ENCODE measurements around the gene SUPT6H.

SUPT6H gene

DNA sequence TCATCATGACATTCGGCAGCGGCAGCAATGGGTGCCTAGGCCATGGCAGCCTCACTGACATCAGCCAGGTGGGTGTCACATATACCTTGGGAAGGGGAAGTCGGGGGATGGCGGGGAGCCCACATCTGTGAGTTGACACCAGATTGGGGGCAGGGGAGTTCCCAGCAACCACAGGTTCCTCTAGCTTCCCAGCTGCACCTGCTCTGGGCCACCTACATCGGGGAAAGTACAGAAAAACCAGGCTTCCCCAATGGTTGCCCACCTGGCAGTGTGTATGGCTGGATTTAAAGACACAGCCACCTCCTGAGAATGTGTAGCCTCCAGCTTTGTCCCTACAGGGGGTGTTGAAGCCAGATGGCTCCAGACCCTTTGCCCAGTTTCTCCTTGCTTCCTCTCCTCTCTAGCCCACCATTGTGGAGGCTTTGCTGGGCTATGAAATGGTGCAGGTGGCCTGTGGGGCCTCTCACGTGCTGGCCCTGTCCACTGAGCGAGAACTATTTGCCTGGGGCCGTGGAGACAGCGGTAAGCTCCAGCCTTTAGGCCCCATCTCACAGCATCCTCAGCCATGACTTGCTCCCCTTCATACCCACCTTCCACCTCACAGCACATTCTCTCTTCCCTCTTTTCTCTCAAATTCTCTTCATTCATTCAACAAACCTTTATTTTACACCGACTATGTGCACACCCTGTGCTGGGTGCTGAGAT is 76.8 kb downstream of the SUPT6H start:
- no peak overlapping the region for H3K4me3 ChIP-seq (ENCODE audit: low read depth, low read length)
- TF ChIP-seq, protein P1, sequence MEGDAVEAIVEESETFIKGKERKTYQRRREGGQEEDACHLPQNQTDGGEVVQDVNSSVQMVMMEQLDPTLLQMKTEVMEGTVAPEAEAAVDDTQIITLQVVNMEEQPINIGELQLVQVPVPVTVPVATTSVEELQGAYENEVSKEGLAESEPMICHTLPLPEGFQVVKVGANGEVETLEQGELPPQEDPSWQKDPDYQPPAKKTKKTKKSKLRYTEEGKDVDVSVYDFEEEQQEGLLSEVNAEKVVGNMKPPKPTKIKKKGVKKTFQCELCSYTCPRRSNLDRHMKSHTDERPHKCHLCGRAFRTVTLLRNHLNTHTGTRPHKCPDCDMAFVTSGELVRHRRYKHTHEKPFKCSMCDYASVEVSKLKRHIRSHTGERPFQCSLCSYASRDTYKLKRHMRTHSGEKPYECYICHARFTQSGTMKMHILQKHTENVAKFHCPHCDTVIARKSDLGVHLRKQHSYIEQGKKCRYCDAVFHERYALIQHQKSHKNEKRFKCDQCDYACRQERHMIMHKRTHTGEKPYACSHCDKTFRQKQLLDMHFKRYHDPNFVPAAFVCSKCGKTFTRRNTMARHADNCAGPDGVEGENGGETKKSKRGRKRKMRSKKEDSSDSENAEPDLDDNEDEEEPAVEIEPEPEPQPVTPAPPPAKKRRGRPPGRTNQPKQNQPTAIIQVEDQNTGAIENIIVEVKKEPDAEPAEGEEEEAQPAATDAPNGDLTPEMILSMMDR (IDR thresholded peaks at IDR 0.05; ENCODE audit: control insufficient read depth, extremely low read depth, insufficient read depth) = no peak
- no peak for DNase-seq (ENCODE audit: low read depth)

DNA sequence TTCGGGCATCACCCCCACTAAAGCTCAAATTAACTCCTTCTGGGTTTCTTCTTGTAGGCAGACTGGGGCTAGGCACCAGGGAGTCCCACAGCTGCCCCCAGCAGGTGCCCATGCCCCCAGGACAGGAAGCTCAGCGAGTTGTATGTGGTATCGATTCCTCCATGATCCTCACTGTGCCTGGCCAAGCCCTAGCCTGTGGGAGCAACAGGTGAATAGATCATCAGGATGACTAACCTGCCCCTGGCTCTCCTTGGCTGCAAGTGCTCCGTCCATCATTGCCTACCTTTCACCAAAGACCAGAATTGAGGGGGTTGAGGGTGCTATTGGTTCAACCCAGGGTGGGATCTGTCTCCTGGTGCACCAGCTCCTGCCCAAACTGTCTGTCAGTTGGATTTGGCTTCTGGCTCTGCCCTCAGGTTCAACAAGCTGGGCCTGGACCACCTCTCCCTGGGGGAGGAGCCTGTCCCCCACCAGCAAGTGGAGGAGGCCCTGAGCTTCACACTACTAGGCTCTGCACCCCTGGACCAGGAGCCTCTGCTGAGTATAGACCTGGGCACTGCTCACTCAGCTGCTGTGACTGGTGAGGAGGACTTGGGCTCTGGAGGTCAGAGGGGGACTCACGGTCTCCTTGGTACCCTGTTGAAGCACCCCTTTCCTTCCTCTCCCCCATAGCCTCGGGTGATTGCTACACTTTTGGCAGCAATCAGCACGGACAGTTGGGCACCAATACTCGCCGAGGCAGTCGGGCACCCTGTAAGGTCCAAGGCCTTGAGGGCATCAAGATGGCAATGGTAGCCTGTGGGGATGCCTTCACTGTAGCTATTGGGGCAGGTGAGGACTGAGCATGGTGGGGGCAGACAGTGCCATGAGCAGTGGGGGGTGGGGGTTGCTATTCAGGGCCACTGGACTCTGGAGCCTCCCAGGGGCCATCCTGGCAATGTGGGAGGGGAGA is 78.7 kb downstream of the SUPT6H start:
- TF ChIP-seq, protein P1 (IDR thresholded peaks at IDR 0.05; ENCODE audit: control insufficient read depth, extremely low read depth, insufficient read depth) = no peak
- no peak overlapping the region for H3K4me3 ChIP-seq (ENCODE audit: low read depth, low read length)
- no peak for DNase-seq (ENCODE audit: low read depth)

DNA sequence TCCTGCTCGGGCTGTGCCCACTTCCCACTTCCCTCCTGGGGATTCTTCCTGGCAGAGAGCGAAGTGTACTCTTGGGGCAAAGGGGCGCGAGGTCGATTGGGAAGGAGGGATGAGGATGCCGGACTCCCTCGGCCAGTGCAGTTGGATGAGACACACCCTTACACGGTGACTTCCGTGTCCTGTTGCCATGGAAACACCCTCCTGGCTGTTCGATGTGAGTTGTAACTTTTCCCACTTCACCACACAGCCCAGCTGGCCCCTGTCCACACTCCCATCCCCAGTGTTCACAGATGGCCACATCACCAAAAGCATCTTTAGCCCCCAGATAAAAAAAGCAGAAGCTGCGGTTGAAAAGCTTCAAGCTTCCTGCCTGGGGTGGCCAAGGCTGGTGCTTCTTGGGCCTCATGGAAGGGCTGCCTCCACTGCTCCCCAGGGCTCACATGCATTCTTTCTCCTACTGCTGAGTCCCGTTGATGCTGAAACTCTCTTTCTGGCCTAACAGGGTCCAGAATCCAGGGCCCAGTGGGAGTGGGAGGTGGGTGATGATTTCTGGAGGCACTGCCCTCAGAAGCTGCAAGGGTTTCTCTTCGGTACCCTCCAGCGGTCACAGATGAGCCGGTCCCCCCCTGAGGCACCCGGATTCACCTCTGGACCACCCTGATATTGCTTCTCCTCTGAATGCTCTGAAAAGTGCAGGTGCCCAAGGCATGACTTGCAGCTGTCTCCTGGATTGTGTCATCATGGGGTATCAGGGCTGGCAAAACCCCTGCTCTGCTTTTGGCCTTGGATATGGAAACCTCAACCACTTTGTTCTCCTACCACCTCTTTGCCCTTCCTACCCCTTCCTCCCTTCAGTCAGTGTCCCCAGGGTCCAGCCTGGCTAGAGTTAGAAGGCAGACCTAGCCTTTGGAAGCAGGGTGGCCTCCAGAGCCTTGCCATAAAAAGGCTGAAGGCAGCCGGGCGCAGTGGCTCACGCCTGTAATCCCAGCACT is 79.6 kb downstream of the SUPT6H start:
- TF ChIP-seq, protein P1 (IDR thresholded peaks at IDR 0.05; ENCODE audit: control insufficient read depth, extremely low read depth, insufficient read depth) = no peak
- no peak overlapping the region for H3K4me3 ChIP-seq (ENCODE audit: low read depth, low read length)
- DNase-seq (ENCODE audit: low read depth) = no peak

DNA sequence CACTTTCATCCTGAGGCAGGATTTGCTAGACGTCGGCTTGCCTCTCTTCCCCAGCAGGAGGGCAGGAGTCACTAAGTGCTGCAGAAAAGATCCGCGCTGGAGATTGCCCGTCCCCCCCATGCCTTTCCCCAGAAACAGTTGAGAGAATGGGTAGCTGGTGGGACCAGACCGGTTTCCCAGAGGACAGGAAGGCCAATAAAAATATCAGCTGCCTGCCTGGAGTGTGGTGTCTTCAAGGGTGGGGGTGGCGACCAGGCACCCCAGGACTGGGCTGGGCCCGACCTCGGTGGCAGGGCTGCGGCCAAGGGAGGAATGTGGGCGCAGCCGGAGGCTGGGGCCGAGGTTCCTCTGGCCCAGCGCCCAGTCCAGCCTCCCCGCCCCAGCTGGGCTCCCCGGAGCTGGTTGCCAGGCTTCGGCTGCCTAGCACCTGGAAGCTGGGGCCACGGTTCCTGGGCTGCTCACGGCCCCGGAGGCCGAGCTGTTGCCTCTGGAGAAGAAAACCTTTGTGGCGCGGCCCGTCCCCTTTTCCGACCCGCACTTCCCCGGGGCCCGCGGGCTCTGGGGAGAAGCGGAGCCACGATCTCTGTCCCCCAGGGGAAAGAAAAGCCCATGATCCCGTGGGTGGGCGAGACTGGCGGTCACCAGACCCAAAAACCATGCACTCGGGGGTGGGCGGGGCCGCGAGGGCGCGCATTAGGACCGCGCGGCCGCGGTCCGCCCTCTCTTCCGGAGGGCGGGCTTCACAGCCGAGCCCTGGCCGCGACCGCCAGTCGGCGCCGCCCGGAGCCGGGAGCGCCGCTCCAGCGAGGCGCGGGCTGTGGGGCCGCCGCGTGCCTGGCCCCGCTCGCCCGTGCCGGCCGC is 81.5 kb downstream of the SUPT6H start, which contains the start of gene TRAF4:
Gene TRAF4 (plus strand): TSS at position 769 of the 861 bp plus-strand sequence. CDS start 102 bp downstream, outside the sequence.
- H3K4me3 ChIP-seq (ENCODE audit: low read depth, low read length) = peak within 1 kb of the TSS; percentile 89
- TF ChIP-seq, protein P1 (IDR thresholded peaks at IDR 0.05; ENCODE audit: control insufficient read depth, extremely low read depth, insufficient read depth) = peak; percentile 42
- DNase-seq (ENCODE audit: low read depth) = peak; percentile 79

DNA sequence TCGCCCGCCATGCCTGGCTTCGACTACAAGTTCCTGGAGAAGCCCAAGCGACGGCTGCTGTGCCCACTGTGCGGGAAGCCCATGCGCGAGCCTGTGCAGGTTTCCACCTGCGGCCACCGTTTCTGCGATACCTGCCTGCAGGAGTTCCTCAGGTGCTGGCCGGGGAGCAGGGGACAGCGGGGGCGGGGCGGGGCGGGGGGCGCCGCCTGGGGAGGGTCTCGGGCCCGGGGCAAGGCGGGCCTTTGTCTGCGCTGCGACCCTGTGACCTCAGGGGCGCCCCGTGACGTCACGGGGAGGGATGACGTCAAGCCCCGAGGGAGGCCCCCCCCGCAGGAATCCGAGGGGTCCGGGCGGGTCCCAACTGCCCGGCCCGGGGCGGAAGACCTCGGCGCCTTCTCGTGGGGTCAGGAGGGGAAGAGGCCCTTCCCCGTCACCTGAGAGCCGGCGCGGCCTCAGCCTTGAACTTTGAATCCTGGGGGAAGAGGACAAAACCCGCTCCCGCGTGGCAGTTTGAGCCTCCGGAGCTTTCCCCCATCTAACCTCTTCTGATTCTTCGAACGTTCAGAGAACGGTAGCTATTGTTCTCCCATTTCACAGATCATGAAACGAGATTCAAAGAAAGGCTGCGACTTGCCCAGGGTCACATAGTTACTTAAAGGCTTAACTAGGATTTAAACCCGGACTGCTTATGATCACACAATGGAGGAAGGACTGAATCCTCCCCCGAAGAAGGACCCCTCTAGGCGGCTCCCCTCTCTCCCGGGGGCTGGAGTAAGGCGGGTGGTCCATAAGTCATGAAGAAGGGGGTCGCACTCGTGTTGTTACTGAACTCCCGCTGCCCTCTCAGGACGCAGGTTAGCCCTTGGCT is 82.3 kb downstream of the SUPT6H start:
- peak overlapping the region; percentile 89 for H3K4me3 ChIP-seq (ENCODE audit: low read depth, low read length)
- TF ChIP-seq, protein P1 (IDR thresholded peaks at IDR 0.05; ENCODE audit: control insufficient read depth, extremely low read depth, insufficient read depth) = no peak
- DNase-seq (ENCODE audit: low read depth) = no peak
